ENCODE measurements around the gene SYNJ2BP.

DNA sequence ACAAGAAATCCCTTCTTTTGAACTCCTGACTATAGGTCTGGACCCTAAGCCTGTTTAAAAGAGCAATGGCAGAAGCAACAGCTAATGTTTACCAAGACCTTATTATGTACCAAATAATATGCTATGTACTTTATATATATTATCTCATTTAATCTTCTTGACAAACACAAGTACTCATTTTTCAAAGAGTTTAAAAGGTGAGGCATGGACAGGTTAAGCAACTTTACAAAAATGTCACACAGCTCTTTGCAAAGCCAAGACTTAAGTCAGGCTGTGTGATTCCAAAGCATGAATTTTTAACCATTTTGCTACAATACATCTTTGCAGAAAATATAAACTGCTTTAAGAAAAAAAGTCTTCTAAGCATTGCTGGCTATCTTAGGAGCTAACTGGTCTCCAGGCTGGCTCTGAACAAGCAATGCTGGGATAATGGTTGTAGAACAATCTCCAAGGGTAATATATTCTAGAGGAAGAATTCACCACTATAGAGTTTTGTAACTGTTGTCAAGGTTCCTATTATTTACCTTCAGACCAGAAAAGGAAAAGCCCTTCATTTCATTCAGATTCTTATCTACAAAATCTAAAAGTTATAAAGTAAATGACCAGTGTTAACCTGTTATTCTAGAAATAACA, 22.1 kb downstream of the SYNJ2BP start:
- TF ChIP-seq, protein P1, sequence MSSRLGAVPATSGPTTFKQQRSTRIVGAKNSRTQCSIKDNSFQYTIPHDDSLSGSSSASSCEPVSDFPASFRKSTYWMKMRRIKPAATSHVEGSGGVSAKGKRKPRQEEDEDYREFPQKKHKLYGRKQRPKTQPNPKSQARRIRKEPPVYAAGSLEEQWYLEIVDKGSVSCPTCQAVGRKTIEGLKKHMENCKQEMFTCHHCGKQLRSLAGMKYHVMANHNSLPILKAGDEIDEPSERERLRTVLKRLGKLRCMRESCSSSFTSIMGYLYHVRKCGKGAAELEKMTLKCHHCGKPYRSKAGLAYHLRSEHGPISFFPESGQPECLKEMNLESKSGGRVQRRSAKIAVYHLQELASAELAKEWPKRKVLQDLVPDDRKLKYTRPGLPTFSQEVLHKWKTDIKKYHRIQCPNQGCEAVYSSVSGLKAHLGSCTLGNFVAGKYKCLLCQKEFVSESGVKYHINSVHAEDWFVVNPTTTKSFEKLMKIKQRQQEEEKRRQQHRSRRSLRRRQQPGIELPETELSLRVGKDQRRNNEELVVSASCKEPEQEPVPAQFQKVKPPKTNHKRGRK (CRISPR knock-in tag; IDR thresholded peaks at IDR 0.05; ENCODE audit: borderline replicate concordance) = no peak
- TF ChIP-seq, protein P2, sequence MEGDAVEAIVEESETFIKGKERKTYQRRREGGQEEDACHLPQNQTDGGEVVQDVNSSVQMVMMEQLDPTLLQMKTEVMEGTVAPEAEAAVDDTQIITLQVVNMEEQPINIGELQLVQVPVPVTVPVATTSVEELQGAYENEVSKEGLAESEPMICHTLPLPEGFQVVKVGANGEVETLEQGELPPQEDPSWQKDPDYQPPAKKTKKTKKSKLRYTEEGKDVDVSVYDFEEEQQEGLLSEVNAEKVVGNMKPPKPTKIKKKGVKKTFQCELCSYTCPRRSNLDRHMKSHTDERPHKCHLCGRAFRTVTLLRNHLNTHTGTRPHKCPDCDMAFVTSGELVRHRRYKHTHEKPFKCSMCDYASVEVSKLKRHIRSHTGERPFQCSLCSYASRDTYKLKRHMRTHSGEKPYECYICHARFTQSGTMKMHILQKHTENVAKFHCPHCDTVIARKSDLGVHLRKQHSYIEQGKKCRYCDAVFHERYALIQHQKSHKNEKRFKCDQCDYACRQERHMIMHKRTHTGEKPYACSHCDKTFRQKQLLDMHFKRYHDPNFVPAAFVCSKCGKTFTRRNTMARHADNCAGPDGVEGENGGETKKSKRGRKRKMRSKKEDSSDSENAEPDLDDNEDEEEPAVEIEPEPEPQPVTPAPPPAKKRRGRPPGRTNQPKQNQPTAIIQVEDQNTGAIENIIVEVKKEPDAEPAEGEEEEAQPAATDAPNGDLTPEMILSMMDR (IDR thresholded peaks at IDR 0.05) = no peak
- no peak for TF ChIP-seq JUN (CRISPR knock-in tag; IDR thresholded peaks at IDR 0.05)
- TF ChIP-seq, protein P3, sequence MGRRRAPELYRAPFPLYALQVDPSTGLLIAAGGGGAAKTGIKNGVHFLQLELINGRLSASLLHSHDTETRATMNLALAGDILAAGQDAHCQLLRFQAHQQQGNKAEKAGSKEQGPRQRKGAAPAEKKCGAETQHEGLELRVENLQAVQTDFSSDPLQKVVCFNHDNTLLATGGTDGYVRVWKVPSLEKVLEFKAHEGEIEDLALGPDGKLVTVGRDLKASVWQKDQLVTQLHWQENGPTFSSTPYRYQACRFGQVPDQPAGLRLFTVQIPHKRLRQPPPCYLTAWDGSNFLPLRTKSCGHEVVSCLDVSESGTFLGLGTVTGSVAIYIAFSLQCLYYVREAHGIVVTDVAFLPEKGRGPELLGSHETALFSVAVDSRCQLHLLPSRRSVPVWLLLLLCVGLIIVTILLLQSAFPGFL (CRISPR knock-in tag; IDR thresholded peaks at IDR 0.05; ENCODE audit: borderline replicate concordance) = no peak
- no peak for TF ChIP-seq TP53 (CRISPR knock-in tag; IDR thresholded peaks at IDR 0.05)
- TF ChIP-seq, protein P4, sequence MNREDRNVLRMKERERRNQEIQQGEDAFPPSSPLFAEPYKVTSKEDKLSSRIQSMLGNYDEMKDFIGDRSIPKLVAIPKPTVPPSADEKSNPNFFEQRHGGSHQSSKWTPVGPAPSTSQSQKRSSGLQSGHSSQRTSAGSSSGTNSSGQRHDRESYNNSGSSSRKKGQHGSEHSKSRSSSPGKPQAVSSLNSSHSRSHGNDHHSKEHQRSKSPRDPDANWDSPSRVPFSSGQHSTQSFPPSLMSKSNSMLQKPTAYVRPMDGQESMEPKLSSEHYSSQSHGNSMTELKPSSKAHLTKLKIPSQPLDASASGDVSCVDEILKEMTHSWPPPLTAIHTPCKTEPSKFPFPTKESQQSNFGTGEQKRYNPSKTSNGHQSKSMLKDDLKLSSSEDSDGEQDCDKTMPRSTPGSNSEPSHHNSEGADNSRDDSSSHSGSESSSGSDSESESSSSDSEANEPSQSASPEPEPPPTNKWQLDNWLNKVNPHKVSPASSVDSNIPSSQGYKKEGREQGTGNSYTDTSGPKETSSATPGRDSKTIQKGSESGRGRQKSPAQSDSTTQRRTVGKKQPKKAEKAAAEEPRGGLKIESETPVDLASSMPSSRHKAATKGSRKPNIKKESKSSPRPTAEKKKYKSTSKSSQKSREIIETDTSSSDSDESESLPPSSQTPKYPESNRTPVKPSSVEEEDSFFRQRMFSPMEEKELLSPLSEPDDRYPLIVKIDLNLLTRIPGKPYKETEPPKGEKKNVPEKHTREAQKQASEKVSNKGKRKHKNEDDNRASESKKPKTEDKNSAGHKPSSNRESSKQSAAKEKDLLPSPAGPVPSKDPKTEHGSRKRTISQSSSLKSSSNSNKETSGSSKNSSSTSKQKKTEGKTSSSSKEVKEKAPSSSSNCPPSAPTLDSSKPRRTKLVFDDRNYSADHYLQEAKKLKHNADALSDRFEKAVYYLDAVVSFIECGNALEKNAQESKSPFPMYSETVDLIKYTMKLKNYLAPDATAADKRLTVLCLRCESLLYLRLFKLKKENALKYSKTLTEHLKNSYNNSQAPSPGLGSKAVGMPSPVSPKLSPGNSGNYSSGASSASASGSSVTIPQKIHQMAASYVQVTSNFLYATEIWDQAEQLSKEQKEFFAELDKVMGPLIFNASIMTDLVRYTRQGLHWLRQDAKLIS (CRISPR knock-in tag; IDR thresholded peaks at IDR 0.05; ENCODE audit: borderline replicate concordance) = no peak
- no peak for TF ChIP-seq CBFB (CRISPR knock-in tag; IDR thresholded peaks at IDR 0.05; ENCODE audit: low read depth)
- TF ChIP-seq, protein P5, sequence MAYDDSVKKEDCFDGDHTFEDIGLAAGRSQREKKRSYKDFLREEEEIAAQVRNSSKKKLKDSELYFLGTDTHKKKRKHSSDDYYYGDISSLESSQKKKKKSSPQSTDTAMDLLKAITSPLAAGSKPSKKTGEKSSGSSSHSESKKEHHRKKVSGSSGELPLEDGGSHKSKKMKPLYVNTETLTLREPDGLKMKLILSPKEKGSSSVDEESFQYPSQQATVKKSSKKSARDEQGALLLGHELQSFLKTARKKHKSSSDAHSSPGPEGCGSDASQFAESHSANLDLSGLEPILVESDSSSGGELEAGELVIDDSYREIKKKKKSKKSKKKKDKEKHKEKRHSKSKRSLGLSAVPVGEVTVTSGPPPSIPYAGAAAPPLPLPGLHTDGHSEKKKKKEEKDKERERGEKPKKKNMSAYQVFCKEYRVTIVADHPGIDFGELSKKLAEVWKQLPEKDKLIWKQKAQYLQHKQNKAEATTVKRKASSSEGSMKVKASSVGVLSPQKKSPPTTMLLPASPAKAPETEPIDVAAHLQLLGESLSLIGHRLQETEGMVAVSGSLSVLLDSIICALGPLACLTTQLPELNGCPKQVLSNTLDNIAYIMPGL (CRISPR knock-in tag; IDR thresholded peaks at IDR 0.05) = no peak
- TF ChIP-seq MYBL2 (CRISPR knock-in tag; IDR thresholded peaks at IDR 0.05) = no peak
